Nephron progenitor cell (in vitro differentiated cells): ENCODE results near the gene SHB.
A peak's percentile ranks its signal among the peaks of the same experiment; 100 is the strongest.

Experiments used
- DNase-seq: peaks from one replicate; pipeline ENCODE4 v3.0.0; 2021
- H3K27ac Mint-ChIP-seq: 2 replicates; pipeline ENCODE4 v1.8.0; 2021; ENCODE audit warnings: mild to moderate bottlenecking, moderate library complexity, mixed read lengths
- H3K27me3 Mint-ChIP-seq: 2 replicates; pipeline ENCODE4 v1.8.0; 2021; ENCODE audit warnings: mild to moderate bottlenecking, low read depth, mixed read lengths; ENCODE audit not compliant: poor library complexity
- H3K36me3 Mint-ChIP-seq: 2 replicates; pipeline ENCODE4 v1.8.0; 2021; ENCODE audit warnings: low read depth, mixed read lengths
- H3K4me1 Mint-ChIP-seq: 2 replicates; pipeline ENCODE4 v1.8.0; 2021; ENCODE audit warnings: mixed read lengths
- H3K4me3 Mint-ChIP-seq: 2 replicates; pipeline ENCODE4 v1.8.0; 2021; ENCODE audit warnings: mild to moderate bottlenecking, moderate library complexity, mixed read lengths
- H3K9me3 Mint-ChIP-seq: 2 replicates; pipeline ENCODE4 v1.8.0; 2021; ENCODE audit warnings: mild to moderate bottlenecking, moderate library complexity, mixed read lengths
- CTCF ChIP-seq: fragments of 200-600 bp; sonication (generic); IDR thresholded peaks from 2 replicates; pipeline ENCODE4 v1.5.0; 2021; ENCODE audit warnings: antibody characterized with exemption

The SHB gene

GRCh38 chr9:37949576-37949975 is 119.5 kb downstream of the SHB start:
- peaks cover 21% of the 10 kb centered on the region for H3K36me3 Mint-ChIP-seq
- H3K4me3 Mint-ChIP-seq, result no peak overlapping the region
- no peak for DNase-seq
- H3K9me3 Mint-ChIP-seq, result no peaks in the 10 kb centered on the region
- H3K27me3 Mint-ChIP-seq, result peaks cover 4% of the 10 kb centered on the region
- H3K27ac Mint-ChIP-seq, result peak overlapping the region; percentile 69
- TF ChIP-seq CTCF, result no peak
- peaks cover 49% of the 10 kb centered on the region for H3K4me1 Mint-ChIP-seq

- no peak for TF ChIP-seq CTCF
- Mint-ChIP-seq H3K27ac (no peak overlapping the region), H3K4me1 (peaks cover 49% of the 10 kb centered on the region), H3K9me3 (no peaks in the 10 kb centered on the region), H3K36me3 (peaks cover 20% of the 10 kb centered on the region), H3K4me3 (no peak overlapping the region), H3K27me3 (peaks cover 4% of the 10 kb centered on the region)
- no peak for DNase-seq
Observed at GRCh38 chr9:37948417-37948980, 120.5 kb downstream of the SHB start.

GRCh38 chr9:37947977-37948376 is 121.0 kb downstream of the SHB start:
- Mint-ChIP-seq H3K9me3 (no peaks in the 10 kb centered on the region), H3K27me3 (peaks cover 4% of the 10 kb centered on the region), H3K27ac (no peak overlapping the region), H3K4me3 (no peak overlapping the region), H3K36me3 (peaks cover 15% of the 10 kb centered on the region), H3K4me1 (peaks cover 49% of the 10 kb centered on the region)
- DNase-seq, result no peak
- no peak for TF ChIP-seq CTCF

GRCh38 chr9:37947471-37947870 is 121.6 kb downstream of the SHB start:
- no peak for TF ChIP-seq CTCF
- Mint-ChIP-seq H3K9me3 (no peaks in the 10 kb centered on the region), H3K36me3 (peaks cover 10% of the 10 kb centered on the region), H3K27ac (no peak overlapping the region), H3K27me3 (peaks cover 6% of the 10 kb centered on the region), H3K4me1 (peaks cover 48% of the 10 kb centered on the region), H3K4me3 (no peak overlapping the region)
- no peak for DNase-seq

GRCh38 chr9:37946971-37947370 is 122.1 kb downstream of the SHB start:
- H3K27ac Mint-ChIP-seq, result no peak overlapping the region
- TF ChIP-seq CTCF, result no peak
- DNase-seq, result no peak
- peaks cover 50% of the 10 kb centered on the region for H3K4me1 Mint-ChIP-seq
- peaks cover 5% of the 10 kb centered on the region for H3K36me3 Mint-ChIP-seq
- H3K27me3 Mint-ChIP-seq, result peaks cover 6% of the 10 kb centered on the region
- H3K4me3 Mint-ChIP-seq, result no peak overlapping the region
- H3K9me3 Mint-ChIP-seq, result no peaks in the 10 kb centered on the region

GRCh38 chr9:37946041-37946440 is 123.0 kb downstream of the SHB start:
- no peak overlapping the region for H3K4me3 Mint-ChIP-seq
- H3K4me1 Mint-ChIP-seq, result peaks cover 45% of the 10 kb centered on the region
- H3K27me3 Mint-ChIP-seq, result peaks cover 3% of the 10 kb centered on the region
- TF ChIP-seq CTCF, result no peak
- H3K36me3 Mint-ChIP-seq, result no peaks in the 10 kb centered on the region
- H3K27ac Mint-ChIP-seq, result no peak overlapping the region
- no peaks in the 10 kb centered on the region for H3K9me3 Mint-ChIP-seq
- DNase-seq, result no peak
